HuH-7.5 (cell line): ENCODE results near the gene XIAP.
A peak's percentile ranks its signal among the peaks of the same experiment; 100 is the strongest.
"Not testable (repeated sequence)": the region's sequence is repeated elsewhere in the genome, so short reads cannot be mapped to it uniquely, and the experiment has no call there.

Source experiments
- DNase-seq: peaks from one replicate; pipeline ENCODE4 v3.0.0; 2011; ENCODE audit warnings: low spot score

The XIAP gene

GRCh38 chrX:123859846-123860838, at the start of gene XIAP:
TSS of gene XIAP (plus strand) at chrX:123860053. CDS start at chrX:123885663, 25,610 bp downstream.
- peak; percentile 75 for DNase-seq

GRCh38 chrX:123814343-123814742, 45.5 kb upstream of the XIAP start:
- no peak for DNase-seq

DNA sequence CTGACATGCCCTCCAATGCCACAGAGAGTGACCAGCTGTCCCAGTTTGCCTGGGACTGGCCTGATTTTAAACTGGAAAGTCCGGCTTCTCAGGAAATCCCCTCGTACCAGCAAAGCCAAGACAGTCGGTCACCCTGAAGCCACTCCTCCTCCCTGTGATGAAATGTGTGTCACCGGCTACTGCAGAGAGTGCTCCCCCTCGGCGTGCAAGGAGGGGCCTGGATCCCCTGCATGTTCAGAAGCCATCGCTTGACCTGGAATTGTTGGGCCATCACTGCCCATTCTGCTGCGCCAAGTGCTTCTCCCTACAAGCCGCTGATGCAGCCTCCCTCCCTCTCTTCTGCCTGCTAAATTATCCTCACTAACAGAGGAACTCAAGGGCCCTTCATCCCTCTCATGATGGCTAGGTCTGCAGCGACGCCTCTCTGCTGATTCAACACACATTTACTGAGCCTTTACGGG, 44.9 kb upstream of the XIAP start:
- not testable (repeated sequence) for DNase-seq

DNA sequence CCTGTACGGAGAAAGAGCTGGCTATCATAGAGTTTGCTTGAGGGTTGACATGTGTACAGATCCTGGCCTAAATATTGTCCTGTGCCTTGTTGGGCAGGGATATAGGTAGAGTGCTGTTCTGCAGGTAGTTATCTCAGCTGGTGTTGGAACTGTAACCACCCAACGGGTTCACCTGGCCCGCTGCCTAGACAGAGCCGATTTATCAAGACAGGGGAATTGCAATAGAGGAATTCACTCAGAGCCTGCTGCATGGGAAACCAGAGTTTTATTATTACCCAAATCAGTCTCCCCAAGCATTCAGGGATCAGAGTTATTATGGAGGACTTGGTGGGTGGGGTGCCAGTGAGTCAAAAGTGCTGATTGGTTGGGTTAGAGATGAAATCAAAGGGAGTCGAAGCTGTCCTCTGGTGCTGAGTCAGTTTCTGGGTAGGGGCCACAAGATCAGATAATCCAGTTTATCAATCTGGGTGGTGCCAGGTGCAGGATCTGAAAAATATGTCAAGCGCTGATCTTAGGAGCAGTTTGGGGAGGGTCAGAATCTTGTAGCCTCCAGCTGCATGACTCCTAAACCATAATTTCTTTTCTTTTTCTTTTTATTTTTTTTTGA, 42.5 kb upstream of the XIAP start:
- no peak for DNase-seq

GRCh38 chrX:123818243-123818642, 41.6 kb upstream of the XIAP start:
- no peak for DNase-seq

- no peak for DNase-seq
Observed at GRCh38 chrX:123822965-123823364, 36.9 kb upstream of the XIAP start.

DNA sequence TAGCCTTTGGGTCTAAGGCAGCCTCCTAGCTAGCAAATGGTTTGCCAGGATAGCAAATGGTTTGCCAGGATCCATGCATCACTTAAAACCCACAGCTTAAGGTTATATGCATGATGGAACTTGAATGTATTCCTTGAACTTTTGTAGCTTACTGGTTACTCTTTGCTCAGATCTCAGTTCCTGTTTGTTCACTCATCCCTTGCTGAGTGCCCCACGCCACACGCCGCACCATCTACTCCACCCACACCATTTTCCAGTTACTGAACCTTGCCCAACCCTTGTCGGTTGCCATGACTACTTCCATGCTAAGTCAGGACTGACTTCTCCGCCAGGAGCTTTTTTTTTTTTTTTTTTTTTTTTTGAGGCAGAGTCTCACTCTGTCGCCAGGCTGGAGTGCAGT, 29.5 kb upstream of the XIAP start:
- peak; percentile 18 for DNase-seq

- DNase-seq = peak; percentile 57
Observed at GRCh38 chrX:123833387-123833786, 26.5 kb upstream of the XIAP start.

- no peak for DNase-seq
Observed at GRCh38 chrX:123834116-123834515, 25.7 kb upstream of the XIAP start.

GRCh38 chrX:123835661-123836371, 24.0 kb upstream of the XIAP start:
- no peak for DNase-seq

DNA sequence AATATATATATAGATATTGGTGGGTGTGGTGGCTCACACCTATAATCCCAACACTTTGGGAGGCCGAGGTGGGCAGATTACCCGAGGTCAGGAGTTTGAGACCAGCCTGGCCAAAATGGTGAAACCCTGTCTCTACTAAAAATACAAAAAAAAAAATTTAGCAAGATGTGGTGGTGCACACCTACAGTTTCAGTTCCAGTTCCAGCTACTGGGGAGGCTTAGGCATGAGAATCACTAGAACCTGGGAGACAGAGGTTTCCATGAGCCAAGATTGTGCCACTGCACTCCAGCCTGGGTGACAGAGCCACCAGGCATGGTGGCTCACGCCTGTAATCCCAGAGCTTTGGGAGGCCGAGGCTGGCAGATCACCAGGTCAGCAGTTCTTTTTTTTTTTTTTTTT, 14.7 kb upstream of the XIAP start:
- DNase-seq = not testable (repeated sequence)

DNA sequence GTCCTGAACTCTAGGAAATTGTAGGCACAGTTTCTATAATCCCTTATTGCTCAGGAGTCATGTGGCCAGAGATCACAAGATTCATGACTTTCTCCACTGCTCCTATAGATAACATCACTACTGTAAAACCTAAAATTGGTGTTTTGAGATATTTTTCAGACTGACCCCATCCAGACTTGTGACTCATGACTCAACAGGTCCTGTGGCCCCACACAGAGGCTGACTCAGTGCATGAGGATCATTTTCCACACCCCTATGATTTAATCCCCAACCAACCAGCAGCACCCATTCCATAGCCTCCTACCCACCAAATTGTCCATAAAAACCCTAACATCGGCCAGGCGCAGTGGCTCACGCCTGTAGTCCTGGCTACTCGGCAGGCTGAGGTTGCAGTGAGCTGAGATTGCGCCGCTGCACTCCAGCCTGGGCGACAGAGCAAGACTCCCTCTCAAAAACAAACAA, 13.2 kb upstream of the XIAP start:
- no peak for DNase-seq

DNA sequence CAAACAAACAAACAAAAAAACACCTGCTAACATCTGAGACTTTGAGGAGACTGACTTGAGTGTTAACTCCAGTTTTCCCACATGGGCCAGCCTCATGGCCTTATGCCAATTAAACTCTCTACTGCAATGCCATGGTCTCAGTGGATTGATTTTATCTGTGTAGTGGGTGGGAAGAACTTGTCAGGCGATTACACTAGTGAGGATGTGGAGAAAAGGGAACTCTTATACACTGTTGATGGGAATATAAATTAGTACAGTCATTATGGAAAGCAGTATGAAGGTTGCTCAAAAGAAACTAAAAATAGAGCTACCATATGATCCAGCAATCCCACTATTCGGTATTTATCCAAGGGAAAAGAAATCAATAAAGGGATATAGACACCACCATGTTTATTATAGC, 12.8 kb upstream of the XIAP start:
- DNase-seq = no peak

DNA sequence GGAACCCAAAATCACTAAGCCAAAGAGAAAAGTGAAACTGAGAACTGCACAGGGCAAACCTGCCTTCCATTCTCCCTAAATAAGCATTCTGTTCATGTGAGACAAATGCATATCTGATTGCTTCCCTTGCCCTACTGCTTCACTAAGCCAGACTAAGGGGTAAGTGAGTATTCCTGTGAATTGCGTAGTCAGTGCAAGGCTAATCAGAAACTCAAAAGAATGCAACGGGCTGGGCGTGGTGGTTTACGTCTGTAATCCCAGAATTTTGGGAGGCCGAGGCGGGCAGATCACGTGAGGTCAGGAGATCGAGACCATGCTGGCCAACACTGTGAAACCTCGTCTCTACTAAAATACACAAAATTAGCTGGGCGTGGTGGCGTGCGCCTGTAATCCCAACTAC, 10.8 kb upstream of the XIAP start:
- DNase-seq = no peak

- DNase-seq = not testable (repeated sequence)
Observed at GRCh38 chrX:123849906-123850305, 9.9 kb upstream of the XIAP start.

DNA sequence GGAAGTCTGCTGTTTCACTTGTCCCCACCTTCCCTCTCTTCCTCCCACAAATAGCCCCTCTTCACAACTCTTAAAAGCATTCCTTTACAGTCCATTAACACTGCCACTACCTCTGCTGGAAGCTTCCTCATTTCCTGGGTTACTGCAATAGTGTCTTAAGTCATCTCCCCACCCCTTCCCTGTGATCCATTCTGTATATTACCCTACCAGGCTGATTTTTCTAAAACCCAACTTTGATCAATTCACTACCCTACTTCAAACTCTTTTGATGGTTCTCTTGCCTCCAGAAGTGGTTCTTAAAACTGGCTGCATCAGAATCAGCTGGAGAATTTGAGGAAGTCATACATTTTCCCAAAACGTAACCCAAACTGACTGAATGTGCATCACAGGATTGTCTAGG, 8.8 kb upstream of the XIAP start:
- DNase-seq = no peak

GRCh38 chrX:123854329-123854728, 5.5 kb upstream of the XIAP start:
- DNase-seq = no peak

DNA sequence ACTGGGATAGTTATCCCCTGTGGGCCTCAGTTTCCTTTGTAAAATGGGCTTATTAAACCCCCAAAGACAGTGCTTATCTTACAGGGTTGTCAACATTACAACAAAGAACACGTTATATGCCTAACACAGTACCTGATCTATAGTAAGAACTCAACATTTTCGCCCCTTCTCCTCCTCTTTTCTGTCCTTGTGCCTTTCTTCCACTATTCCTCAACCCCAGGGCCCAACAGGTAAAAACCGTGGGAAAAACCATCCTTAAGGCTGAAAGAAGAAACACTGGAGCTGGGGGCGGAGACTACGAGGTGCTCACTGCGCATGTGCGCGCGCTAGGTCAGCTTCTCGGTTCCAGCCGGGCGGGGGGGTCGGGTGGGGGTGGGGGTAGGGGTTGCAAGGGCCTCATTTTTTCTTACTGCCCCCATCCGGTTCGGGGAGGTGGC, 426 bp upstream of the XIAP start:
- DNase-seq = no peak

- DNase-seq = no peak
Observed at GRCh38 chrX:123860983-123861382, 1.1 kb downstream of the XIAP start.

DNA sequence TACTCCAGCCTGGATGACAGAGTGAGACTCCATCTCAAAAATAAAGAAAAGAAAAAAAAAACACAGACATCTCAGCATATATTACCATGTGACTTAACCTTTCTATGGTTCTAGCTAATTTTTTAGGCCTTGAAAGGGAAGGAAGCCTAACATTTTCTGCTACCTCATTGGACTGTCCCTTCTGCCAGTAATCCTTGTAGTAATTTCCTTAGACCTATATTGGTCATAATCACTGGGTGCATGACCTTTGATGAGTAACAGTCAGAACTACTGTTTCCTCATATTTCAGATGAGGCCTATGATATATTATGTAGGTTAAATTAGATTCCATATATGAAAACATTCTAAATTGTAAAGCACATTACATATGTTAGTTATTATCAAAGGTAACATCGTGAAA, 9.6 kb downstream of the XIAP start:
- no peak for DNase-seq

DNA sequence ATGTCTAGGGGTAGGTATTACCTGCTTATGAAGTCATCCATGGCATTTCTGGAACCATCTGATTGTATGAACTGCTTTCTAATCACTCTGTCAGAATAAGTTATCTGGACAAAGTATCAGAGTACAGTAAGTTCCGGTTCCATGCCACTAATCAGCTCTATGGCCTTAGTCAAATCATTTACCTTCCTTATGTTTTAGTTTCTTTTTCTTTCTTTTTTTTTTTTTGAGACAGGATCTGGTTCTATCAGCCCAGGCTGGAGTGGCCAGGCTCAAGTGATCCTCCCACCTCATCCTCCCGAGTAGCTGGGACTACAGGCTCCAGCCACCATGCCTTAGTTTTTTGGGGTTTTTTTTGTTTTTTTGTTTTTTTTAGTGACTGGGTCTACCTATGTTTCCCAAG, 11.5 kb downstream of the XIAP start:
- DNase-seq = no peak

DNA sequence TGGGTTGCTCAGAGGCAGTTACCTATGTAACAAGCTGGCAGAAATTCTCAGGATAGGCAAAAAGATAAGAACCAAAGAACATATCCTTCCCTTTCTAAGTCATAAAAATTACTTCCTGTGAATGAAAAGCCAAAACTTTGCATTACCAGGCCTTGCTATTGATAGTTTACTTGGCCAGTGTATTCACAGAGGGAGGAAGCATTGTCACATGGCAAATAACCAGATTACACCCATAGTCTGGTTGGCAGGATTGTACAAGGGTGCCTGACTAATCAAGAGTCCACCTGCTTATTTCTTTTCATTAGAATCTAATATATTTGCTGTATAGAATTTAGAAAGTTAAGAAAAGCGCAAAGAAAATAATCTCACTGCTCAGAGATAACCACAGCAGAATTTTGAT, 14.1 kb downstream of the XIAP start:
- no peak for DNase-seq
